B cell (primary cell): Measurements from ENCODE around the gene CLRN1. TPM values are rescaled to one million over a fixed set of nuclear protein-coding genes. Genes with fewer than 3 reads are reported as not detected.

Source experiments
- ATAC-seq: fragments of 200-7000 bp; cut with Tn5 transposase; one replicate; pipeline ENCODE4 v1.10.0; 2021; ENCODE audit warnings: low read depth, mild to moderate bottlenecking, moderate number of reproducible peaks, moderate library complexity
- CTCF ChIA-PET: fragments of 350-600 bp; sonication (Branson Sonifier 250); formaldehyde crosslinking; loops from one replicate; lab custom pipeline; 2021; ENCODE audit warnings: antibody characterized with exemption, inconsistent platforms; lab: Charles Lee
- POLR2A ChIA-PET: fragments of 350-600 bp; sonication (Branson Sonifier 250); formaldehyde crosslinking; loops from one replicate; lab custom pipeline; 2021; ENCODE audit warnings: antibody characterized with exemption; lab: Charles Lee
- DNase-seq: peaks from one replicate; pipeline ENCODE4 v3.0.0; 2013
- H2AFZ ChIP-seq: 2 replicates; pipeline ENCODE4 v1.6.1; 2012; ENCODE audit warnings: mild to moderate bottlenecking, low read depth, low read length; ENCODE audit not compliant: insufficient read depth, poor library complexity, severe bottlenecking
- H3K27ac ChIP-seq, 2 donors: 1 replicate in 1 of 2; 2 replicates in 1 of 2; pipeline ENCODE4 v1.5.1; 2012 to 2013; ENCODE audit warnings: low read length in 2 of 2, mild to moderate bottlenecking in 2 of 2, moderate library complexity in 1 of 2
- H3K27me3 ChIP-seq, 4 experiments: fragments of 200-600 bp in 1 of 4; sonication (generic) in 1 of 4; replicated peaks in 1 of 4; 1 replicate in 2 of 4; 2 replicates in 2 of 4; pipeline versions ENCODE4 v1.6.1 to v1.7.0; 2013 to 2016; ENCODE audit warnings: low read length in 3 of 4, mild to moderate bottlenecking in 2 of 4, mixed read lengths in 1 of 4, moderate library complexity in 1 of 4; ENCODE audit not compliant: insufficient read depth in 4 of 4, control insufficient read depth in 3 of 4; ENCODE audit errors: control extremely low read depth in 1 of 4
- H3K36me3 ChIP-seq, 2 experiments: replicated peaks in 1 of 2; 1 replicate in 1 of 2; 2 replicates in 1 of 2; pipeline versions ENCODE4 v1.6.1 to v1.7.1; 2013; ENCODE audit warnings: low read length in 1 of 2; ENCODE audit not compliant: insufficient read depth in 2 of 2, control insufficient read depth in 1 of 2; ENCODE audit errors: control extremely low read depth in 1 of 2, extremely low read depth in 1 of 2
- H3K4me1 ChIP-seq, 2 donors: fragments of 200-600 bp in 1 of 2; sonication (generic) in 1 of 2; 1 replicate in 1 of 2; 2 replicates in 1 of 2; pipeline versions ENCODE4 v1.5.1 to v1.6.1; 2013 to 2017; ENCODE audit warnings: low read length in 2 of 2; ENCODE audit not compliant: control insufficient read depth in 2 of 2, insufficient read depth in 2 of 2
- H3K4me2 ChIP-seq: replicated peaks from 2 replicates; pipeline ENCODE3; 2012; ENCODE audit warnings: mild to moderate bottlenecking, low read depth, low read length; ENCODE audit not compliant: poor library complexity, severe bottlenecking
- H3K4me3 ChIP-seq, 5 experiments: fragments of 200-600 bp in 1 of 5; sonication (generic) in 1 of 5; 1 replicate in 3 of 5; 2 replicates in 2 of 5; pipeline versions ENCODE4 v1.5.1 to v1.7.0; 2011 to 2016; ENCODE audit warnings: low read length in 4 of 5, mild to moderate bottlenecking in 4 of 5, low read depth in 2 of 5, control low read depth in 1 of 5, moderate library complexity in 1 of 5; ENCODE audit not compliant: insufficient read depth in 1 of 5; ENCODE audit errors: control extremely low read depth in 1 of 5, extremely low read depth in 1 of 5
- H3K79me2 ChIP-seq: fragments of 200-600 bp; sonication (generic); one replicate; pipeline ENCODE4 v1.6.0; 2016; ENCODE audit warnings: low read length; ENCODE audit not compliant: control insufficient read depth, insufficient read depth
- H3K9ac ChIP-seq: fragments of 200-600 bp; sonication (generic); 2 replicates; pipeline ENCODE4 v1.6.1; 2017; ENCODE audit warnings: mild to moderate bottlenecking, low read length, moderate library complexity
- H3K9me3 ChIP-seq, 3 donors: one replicate each; pipeline versions ENCODE4 v1.6.1 to v1.7.1; 2013; ENCODE audit warnings: low read length in 2 of 3; ENCODE audit not compliant: control insufficient read depth in 2 of 3, insufficient read depth in 1 of 3; ENCODE audit errors: control extremely low read depth in 1 of 3
- H4K20me1 ChIP-seq: 2 replicates; pipeline ENCODE4 v1.6.0; 2012; ENCODE audit warnings: mild to moderate bottlenecking, low read length; ENCODE audit not compliant: insufficient read depth, control insufficient read depth, poor library complexity, severe bottlenecking
- H3K27ac Mint-ChIP-seq: one replicate; pipeline ENCODE4 v1.8.0; 2021; ENCODE audit warnings: mixed read lengths
- H3K27me3 Mint-ChIP-seq: one replicate; pipeline ENCODE4 v1.8.0; 2021; ENCODE audit warnings: mixed read lengths
- H3K4me1 Mint-ChIP-seq: one replicate; pipeline ENCODE4 v1.8.0; 2021; ENCODE audit warnings: mixed read lengths
- H3K4me3 Mint-ChIP-seq: one replicate; pipeline ENCODE4 v1.8.0; 2021; ENCODE audit warnings: mixed read lengths
- H3K9me3 Mint-ChIP-seq: one replicate; pipeline ENCODE4 v1.8.0; 2022; ENCODE audit warnings: mixed read lengths; ENCODE audit not compliant: insufficient read depth
- EZH2 ChIP-seq: IDR thresholded peaks from 2 replicates; pipeline ENCODE4 v1.6.1; 2012; ENCODE audit warnings: borderline replicate concordance, low read depth, mild to moderate bottlenecking, moderate library complexity, low read length; ENCODE audit not compliant: insufficient read depth, poor library complexity, severe bottlenecking
- WGBS: methylation state at CpG from one replicate; pipeline ENCODE4 v1.1.5; 2013; ENCODE audit warnings: missing lambda C conversion rate; ENCODE audit not compliant: insufficient coverage; 5-methylcytosine and 5-hydroxymethylcytosine counted together
- intact Hi-C: fragments of 100-400 bp; cut with micrococcal nuclease; formaldehyde crosslinking; loops from one replicate; pipeline ENCODE4 v1.10.0; 2022
- polyA plus RNA-seq: library from polyadenylated mRNA; depleted of rRNA; stranded (reverse); fragments of >200 nt; gene quantifications from 2 replicates; pipeline ENCODE4 v1.2.3, GENCODE V29; 2012
- total RNA-seq, 2 donors: library from RNA; stranded (reverse); fragments of 120-200 nt in 1 of 2; gene quantifications; 1 replicate in 1 of 2; 2 replicates in 1 of 2; pipeline versions ENCODE4 v1.2.3 to v1.2.4, GENCODE V29; 2013 to 2022
- TF ChIP-seq, protein P1 (sequence below): fragments of 200-600 bp; IDR thresholded peaks from one replicate; pipeline ENCODE4 v1.8.0; 2022; ENCODE audit warnings: antibody characterized with exemption, mild to moderate bottlenecking

Gene CLRN1
- total and polyA plus RNA-seq, 2 donors (not counting 1 experiment from before 2014, with no cell fraction given) = not detected

GRCh38 chr3:150978566-150979148 is 6.1 kb upstream of the CLRN1 start:
- H3K9ac ChIP-seq = no peak overlapping the region
- H3K27me3 Mint-ChIP-seq = peaks cover 12% of the 10 kb centered on the region
- no peaks in the 10 kb centered on the region for H3K4me1 ChIP-seq
- H3K27ac ChIP-seq = no peak overlapping the region
- no peaks in the 10 kb centered on the region for H3K79me2 ChIP-seq
- ChIA-PET POLR2A (no interaction called here), CTCF (no interaction called here)
- no peak overlapping the region for H3K4me3 ChIP-seq
- 100% methylated on average over 1 of the region's 4 CpGs for WGBS
- H4K20me1 ChIP-seq = no peaks in the 10 kb centered on the region
- DNase-seq = no peak
- TF ChIP-seq, protein P1, sequence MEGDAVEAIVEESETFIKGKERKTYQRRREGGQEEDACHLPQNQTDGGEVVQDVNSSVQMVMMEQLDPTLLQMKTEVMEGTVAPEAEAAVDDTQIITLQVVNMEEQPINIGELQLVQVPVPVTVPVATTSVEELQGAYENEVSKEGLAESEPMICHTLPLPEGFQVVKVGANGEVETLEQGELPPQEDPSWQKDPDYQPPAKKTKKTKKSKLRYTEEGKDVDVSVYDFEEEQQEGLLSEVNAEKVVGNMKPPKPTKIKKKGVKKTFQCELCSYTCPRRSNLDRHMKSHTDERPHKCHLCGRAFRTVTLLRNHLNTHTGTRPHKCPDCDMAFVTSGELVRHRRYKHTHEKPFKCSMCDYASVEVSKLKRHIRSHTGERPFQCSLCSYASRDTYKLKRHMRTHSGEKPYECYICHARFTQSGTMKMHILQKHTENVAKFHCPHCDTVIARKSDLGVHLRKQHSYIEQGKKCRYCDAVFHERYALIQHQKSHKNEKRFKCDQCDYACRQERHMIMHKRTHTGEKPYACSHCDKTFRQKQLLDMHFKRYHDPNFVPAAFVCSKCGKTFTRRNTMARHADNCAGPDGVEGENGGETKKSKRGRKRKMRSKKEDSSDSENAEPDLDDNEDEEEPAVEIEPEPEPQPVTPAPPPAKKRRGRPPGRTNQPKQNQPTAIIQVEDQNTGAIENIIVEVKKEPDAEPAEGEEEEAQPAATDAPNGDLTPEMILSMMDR = no peak
- TF ChIP-seq EZH2 = no peak
- no peak overlapping the region for H3K4me2 ChIP-seq
- H3K27me3 ChIP-seq = peaks cover 0 to under 1% (median 0%) of the 10 kb centered on the region in 4 experiments
- no peaks in the 10 kb centered on the region for H3K4me1 Mint-ChIP-seq
- no peak for ATAC-seq
- H3K36me3 ChIP-seq = no peaks in the 10 kb centered on the region
- no peaks in the 10 kb centered on the region for H3K9me3 ChIP-seq
- intact Hi-C loops = no loop called here
- no peak overlapping the region for H2AFZ ChIP-seq
- no peaks in the 10 kb centered on the region for H3K9me3 Mint-ChIP-seq
- H3K27ac Mint-ChIP-seq = no peak overlapping the region
- H3K4me3 Mint-ChIP-seq = no peak overlapping the region

DNA sequence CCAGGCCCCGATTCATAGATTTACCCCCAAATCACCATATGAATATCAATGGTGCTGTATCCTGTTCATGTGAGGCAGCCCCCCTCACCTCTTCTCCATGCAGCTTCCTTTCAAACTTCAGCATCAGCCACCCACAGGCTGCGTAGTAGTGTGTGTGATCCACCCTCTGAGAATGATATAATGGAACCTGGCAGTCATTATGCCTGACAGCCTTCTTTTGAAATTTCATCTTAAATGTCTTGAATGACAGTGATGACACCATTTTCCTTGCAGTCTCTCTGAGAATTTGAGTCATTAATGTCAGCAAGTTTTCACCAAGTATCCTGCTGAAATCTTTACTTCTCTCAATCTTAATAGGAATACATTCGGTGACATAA is 3.5 kb upstream of the CLRN1 start:
- Histone ChIP-seq H3K4me1 (no peaks in the 10 kb centered on the region), H3K9me3 (no peaks in the 10 kb centered on the region), H3K9ac (no peak overlapping the region), H3K27me3 (peaks cover 0 to 4% (median 0%) of the 10 kb centered on the region in 4 experiments), H3K79me2 (no peaks in the 10 kb centered on the region), H3K27ac (no peak overlapping the region), H2AFZ (no peak overlapping the region), H4K20me1 (no peaks in the 10 kb centered on the region), H3K4me3 (no peak overlapping the region), H3K36me3 (no peaks in the 10 kb centered on the region), H3K4me2 (no peak overlapping the region)
- no peaks in the 10 kb centered on the region for H3K9me3 Mint-ChIP-seq
- DNase-seq = no peak
- H3K27ac Mint-ChIP-seq = no peak overlapping the region
- WGBS = 92% methylated on average over 2 of the region's 3 CpGs
- ChIA-PET CTCF (no interaction called here), POLR2A (no interaction called here)
- H3K27me3 Mint-ChIP-seq = peaks cover 9% of the 10 kb centered on the region
- H3K4me3 Mint-ChIP-seq = no peak overlapping the region
- intact Hi-C loops = no loop called here
- no peaks in the 10 kb centered on the region for H3K4me1 Mint-ChIP-seq
- ATAC-seq = no peak
- TF ChIP-seq, protein P1 = no peak
- no peak for TF ChIP-seq EZH2
